Tibial artery (tissue), 4 donors: ENCODE data around the gene MORF4L2.

Experiments
- DNase-seq, 2 donors: peaks; one replicate each; pipeline ENCODE4 v3.0.0-alpha.2; 2019
- H3K27ac ChIP-seq, 2 donors: fragments of 200-600 bp; sonication (generic) in 1 of 2; 1 replicate in 1 of 2; 2 replicates in 1 of 2; pipeline ENCODE4 v1.5.1; 2018 to 2019; ENCODE audit warnings: mild to moderate bottlenecking in 1 of 2
- H3K27me3 ChIP-seq, 2 donors: fragments of 200-600 bp; sonication (generic) in 1 of 2; one replicate each; pipeline versions ENCODE4 v1.5.1 to v1.6.0; 2016 to 2019
- H3K36me3 ChIP-seq, 3 donors: fragments of 200-600 bp; sonication (generic) in 2 of 3; one replicate each; pipeline ENCODE4 v1.5.1; 2016 to 2019; ENCODE audit warnings: mild to moderate bottlenecking in 2 of 3
- H3K4me1 ChIP-seq, 4 donors: fragments of 200-600 bp; sonication (generic) in 2 of 4; 1 replicate in 3 of 4; 2 replicates in 1 of 4; pipeline ENCODE4 v1.5.1; 2016 to 2019
- H3K4me3 ChIP-seq, 2 donors: fragments of 200-600 bp; sonication (generic) in 1 of 2; 1 replicate in 1 of 2; 2 replicates in 1 of 2; pipeline ENCODE4 v1.5.1; 2018 to 2019; ENCODE audit warnings: mild to moderate bottlenecking in 2 of 2
- H3K9me3 ChIP-seq, 3 donors: fragments of 200-600 bp; sonication (generic) in 1 of 3; one replicate each; pipeline ENCODE4 v1.5.1; 2016 to 2019
- intact Hi-C: fragments of 100-400 bp; cut with DNase I; formaldehyde crosslinking; loops from one replicate; pipeline ENCODE4 v1.15.0; 2023; ENCODE audit warnings: low total_unique reads
- TF ChIP-seq, protein P1 (sequence below), 2 experiments: fragments of 200-600 bp in 1 of 2; fragments of 450-650 bp in 1 of 2; IDR thresholded peaks; one replicate each; pipeline ENCODE4 v1.5.1; 2017 to 2019; ENCODE audit warnings: antibody characterized with exemption in 2 of 2, mild to moderate bottlenecking in 1 of 2, moderate library complexity in 1 of 2

MORF4L2 gene

GRCh38 chrX:103687696-103688201, 1.2 kb upstream of the MORF4L2 start:
- H3K9me3 ChIP-seq: no peaks in the 10 kb centered on the region
- TF ChIP-seq, protein P1, sequence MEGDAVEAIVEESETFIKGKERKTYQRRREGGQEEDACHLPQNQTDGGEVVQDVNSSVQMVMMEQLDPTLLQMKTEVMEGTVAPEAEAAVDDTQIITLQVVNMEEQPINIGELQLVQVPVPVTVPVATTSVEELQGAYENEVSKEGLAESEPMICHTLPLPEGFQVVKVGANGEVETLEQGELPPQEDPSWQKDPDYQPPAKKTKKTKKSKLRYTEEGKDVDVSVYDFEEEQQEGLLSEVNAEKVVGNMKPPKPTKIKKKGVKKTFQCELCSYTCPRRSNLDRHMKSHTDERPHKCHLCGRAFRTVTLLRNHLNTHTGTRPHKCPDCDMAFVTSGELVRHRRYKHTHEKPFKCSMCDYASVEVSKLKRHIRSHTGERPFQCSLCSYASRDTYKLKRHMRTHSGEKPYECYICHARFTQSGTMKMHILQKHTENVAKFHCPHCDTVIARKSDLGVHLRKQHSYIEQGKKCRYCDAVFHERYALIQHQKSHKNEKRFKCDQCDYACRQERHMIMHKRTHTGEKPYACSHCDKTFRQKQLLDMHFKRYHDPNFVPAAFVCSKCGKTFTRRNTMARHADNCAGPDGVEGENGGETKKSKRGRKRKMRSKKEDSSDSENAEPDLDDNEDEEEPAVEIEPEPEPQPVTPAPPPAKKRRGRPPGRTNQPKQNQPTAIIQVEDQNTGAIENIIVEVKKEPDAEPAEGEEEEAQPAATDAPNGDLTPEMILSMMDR (IDR thresholded peaks at IDR 0.05): peak; percentile 54 to 64
- peaks cover 0 to 6% (median 5%) of the 10 kb centered on the region in 3 donors for H3K36me3 ChIP-seq
- no peaks in the 10 kb centered on the region for H3K27me3 ChIP-seq
- peak overlapping the region; percentile 64 to 69 for H3K4me3 ChIP-seq
- DNase-seq: peak; percentile 60 to 81
- intact Hi-C loops: loop anchor here (5.0 kb wide), 2 partner anchors 145 to 1090 kb away; partner anchors contain the start of gene ARMCX5
- peaks cover 0 to 19% (median 1%) of the 10 kb centered on the region in 4 donors for H3K4me1 ChIP-seq
- peak overlapping the region; percentile 93 to 97 for H3K27ac ChIP-seq

GRCh38 chrX:103687073-103687695, 685 bp upstream of the MORF4L2 start:
- H3K4me3 ChIP-seq: peak overlapping the region; percentile 64 to 69
- intact Hi-C loops: loop anchor here (5.0 kb wide), 2 partner anchors 145 to 1090 kb away; partner anchors contain the start of gene ARMCX5
- TF ChIP-seq, protein P1 (IDR thresholded peaks at IDR 0.05): peak; percentile 44 to 60
- H3K27me3 ChIP-seq: no peaks in the 10 kb centered on the region
- peaks cover 0 to 21% (median 1%) of the 10 kb centered on the region in 4 donors for H3K4me1 ChIP-seq
- DNase-seq: peak; percentile 89 to 93
- H3K9me3 ChIP-seq: no peaks in the 10 kb centered on the region
- H3K27ac ChIP-seq: peak overlapping the region; percentile 93 to 97
- peaks cover 0 to 6% (median 5%) of the 10 kb centered on the region in 3 donors for H3K36me3 ChIP-seq

DNA sequence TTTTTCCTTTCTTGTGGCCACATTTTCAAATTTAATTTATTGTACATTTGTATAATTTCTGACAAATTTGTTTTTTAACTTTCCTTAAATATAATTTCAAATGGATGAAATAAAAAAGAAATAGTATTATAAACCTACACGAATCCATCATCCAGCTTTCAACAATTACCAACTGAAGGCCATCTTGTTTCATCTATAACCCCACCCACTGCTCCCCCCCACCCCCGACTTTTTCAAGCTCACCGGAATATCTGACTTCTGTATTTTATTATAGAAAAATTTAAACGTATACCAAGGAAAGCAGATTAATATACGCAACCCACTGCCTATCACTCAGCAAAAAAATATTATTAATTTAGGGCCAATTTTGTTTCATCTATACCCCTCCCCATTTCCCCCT, 1.1 kb downstream of the MORF4L2 start:
- TF ChIP-seq, protein P1 (IDR thresholded peaks at IDR 0.05): no peak

GRCh38 chrX:103681443-103681842, 5.1 kb downstream of the MORF4L2 start:
- H3K36me3 ChIP-seq: peaks cover 15 to 27% (median 22%) of the 10 kb centered on the region in 3 donors

More for the DNA sequence above, 1.1 kb downstream of the MORF4L2 start:
- no peak for DNase-seq
- Histone ChIP-seq H3K27ac (peak overlapping the region; percentile 93 to 97), H3K27me3 (no peaks in the 10 kb centered on the region), H3K4me1 (peaks cover 0 to 25% (median 1%) of the 10 kb centered on the region in 4 donors), H3K36me3 (peaks cover 0 to 6% (median 5%) of the 10 kb centered on the region in 3 donors), H3K4me3 (peak overlapping the region; percentile 59 to 69), H3K9me3 (no peaks in the 10 kb centered on the region)
- intact Hi-C loops: loop anchor here (5.0 kb wide), 2 partner anchors 143 to 1088 kb away; partner anchors contain the start of gene ARMCX5

GRCh38 chrX:103678199-103678993, 8.1 kb downstream of the MORF4L2 start:
- Histone ChIP-seq H3K27me3 (no peaks in the 10 kb centered on the region), H3K9me3 (no peaks in the 10 kb centered on the region), H3K36me3 (peaks cover 16 to 33% (median 22%) of the 10 kb centered on the region in 3 donors), H3K27ac (no peak overlapping the region), H3K4me1 (peaks cover 0 to 20% (median 0%) of the 10 kb centered on the region in 4 donors), H3K4me3 (no peak overlapping the region)
- intact Hi-C loops: no loop called here
- TF ChIP-seq, protein P1 (IDR thresholded peaks at IDR 0.05): no peak
- DNase-seq: no peak

More at GRCh38 chrX:103681443-103681842, 5.1 kb downstream of the MORF4L2 start:
- H3K27me3 ChIP-seq: no peaks in the 10 kb centered on the region
- TF ChIP-seq, protein P1 (IDR thresholded peaks at IDR 0.05): no peak
- H3K4me3 ChIP-seq: no peak overlapping the region
- DNase-seq: no peak
- H3K4me1 ChIP-seq: peaks cover 0 to 33% (median 1%) of the 10 kb centered on the region in 4 donors
- intact Hi-C loops: no loop called here
- H3K9me3 ChIP-seq: no peaks in the 10 kb centered on the region
- no peak overlapping the region for H3K27ac ChIP-seq
